PFSK-1 (cell line): ENCODE data around the gene ATP6V1F.

Source experiments
- FOXP2 ChIP-seq: optimal IDR thresholded peaks from 2 replicates; pipeline ENCODE3; 2011; ENCODE audit warnings: borderline replicate concordance, control low read depth, inconsistent platforms; ENCODE audit not compliant: insufficient read depth; ENCODE audit errors: extremely low read length, extremely low read depth
- POLR2AphosphoS5 ChIP-seq: IDR thresholded peaks from 2 replicates; pipeline ENCODE4 v1.6.1; 2012; ENCODE audit warnings: low read depth, mild to moderate bottlenecking, control low read depth, low read length, moderate library complexity
- REST ChIP-seq, 2 experiments: IDR thresholded peaks; 2 replicates each; pipeline versions ENCODE4 v1.6.1 to v1.8.0; 2011 to 2012; ENCODE audit warnings: low read depth in 2 of 2, low read length in 2 of 2, control low read depth in 1 of 2, inconsistent platforms in 1 of 2, mild to moderate bottlenecking in 1 of 2, moderate library complexity in 1 of 2; ENCODE audit not compliant: insufficient read depth in 1 of 2
- SIN3A ChIP-seq: IDR thresholded peaks from 2 replicates; pipeline ENCODE4 v1.6.1; 2012; ENCODE audit warnings: mild to moderate bottlenecking, low read length, moderate library complexity, borderline replicate concordance; ENCODE audit not compliant: insufficient read depth
- TAF1 ChIP-seq: IDR thresholded peaks from 2 replicates; pipeline ENCODE4 v1.6.1; 2012; ENCODE audit warnings: low read length, control low read depth, borderline replicate concordance; ENCODE audit not compliant: insufficient read depth

Gene ATP6V1F

GRCh38 chr7:128835231-128835751 is 27.4 kb upstream of the ATP6V1F start:
- TF ChIP-seq REST (IDR thresholded peaks at IDR 0.05; ENCODE audit: insufficient read depth in 1 of 2, low read depth in 2 of 2, low read length in 2 of 2) (no peak), POLR2AphosphoS5 (no peak), FOXP2 (no peak), SIN3A (no peak), TAF1 (no peak)

GRCh38 chr7:128835790-128836641 is 26.6 kb upstream of the ATP6V1F start:
- TF ChIP-seq FOXP2, result no peak
- no peak for TF ChIP-seq TAF1
- TF ChIP-seq POLR2AphosphoS5, result no peak
- TF ChIP-seq REST (IDR thresholded peaks at IDR 0.05; ENCODE audit: insufficient read depth in 1 of 2, low read depth in 2 of 2, low read length in 2 of 2), result no peak
- no peak for TF ChIP-seq SIN3A

- TF ChIP-seq SIN3A (no peak), TAF1 (no peak), POLR2AphosphoS5 (no peak), REST (IDR thresholded peaks at IDR 0.05; ENCODE audit: insufficient read depth in 1 of 2, low read depth in 2 of 2, low read length in 2 of 2) (no peak), FOXP2 (no peak)
Observed at GRCh38 chr7:128836729-128837348, 25.8 kb upstream of the ATP6V1F start.

- TF ChIP-seq POLR2AphosphoS5, result no peak
- TF ChIP-seq TAF1, result no peak
- TF ChIP-seq REST (IDR thresholded peaks at IDR 0.05; ENCODE audit: insufficient read depth in 1 of 2, low read depth in 2 of 2, low read length in 2 of 2), result no peak
- no peak for TF ChIP-seq FOXP2
Observed at GRCh38 chr7:128837521-128837921, 25.1 kb upstream of the ATP6V1F start.
